ENCODE data around the gene SECISBP2L. TPM values are rescaled to one million over a fixed set of nuclear protein-coding genes. Genes with fewer than 3 reads are reported as not detected.

The SECISBP2L gene
- total and polyA plus RNA-seq, 9 of the 15 experiments (the other 6 are each of a cell fraction or from before 2014, with no cell fraction given) = 0.55 to 14.1 (median 10.4) TPM

DNA sequence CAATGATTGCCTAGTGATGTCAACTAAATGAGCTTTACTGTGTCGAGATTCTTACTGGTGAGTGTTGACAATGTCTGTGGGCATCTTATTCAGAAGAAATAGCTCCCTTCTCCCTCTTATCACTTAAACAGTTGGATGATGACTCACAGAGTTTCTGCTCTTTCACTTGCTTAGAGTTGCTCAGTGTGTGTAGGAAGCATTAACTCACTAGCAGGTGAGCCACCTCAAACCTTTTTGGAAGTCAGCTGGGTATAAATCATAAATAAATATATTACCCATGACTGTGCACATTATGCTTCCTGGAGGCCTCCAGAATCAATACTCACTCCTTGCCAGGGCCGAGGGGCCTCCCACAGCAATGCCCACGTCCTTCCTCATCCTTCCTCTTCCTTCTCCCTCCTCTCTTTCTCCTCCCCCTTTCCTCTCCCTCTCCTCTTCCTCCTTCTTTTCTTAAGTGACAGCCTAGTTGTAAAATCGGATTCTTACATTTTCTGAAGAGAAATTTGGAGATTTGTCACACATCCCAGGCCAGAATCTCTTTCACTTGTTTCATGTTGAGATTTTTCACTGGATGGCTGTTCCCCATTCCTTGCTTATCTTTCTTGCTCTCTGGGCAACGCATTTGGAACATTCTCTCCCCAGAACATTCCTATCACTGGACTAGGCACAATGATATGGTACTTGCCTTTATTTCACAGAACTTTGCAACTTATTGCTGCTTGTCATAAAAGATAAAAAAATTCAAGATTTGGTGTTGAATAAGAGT, 100.0 kb downstream of the SECISBP2L start:
- Histone ChIP-seq H3K4me1 (replicated peaks in 1 of 2; ENCODE audit: control insufficient read depth in 2 of 2, insufficient read depth in 2 of 2, low read length in 2 of 2) (no peaks in the 10 kb centered on the region), H3K9me3 (replicated peaks; ENCODE audit: control insufficient read depth, insufficient read depth, low read depth, low read length) (no peaks in the 10 kb centered on the region), H3K36me3 (ENCODE audit: control insufficient read depth, insufficient read depth, low read length) (no peaks in the 10 kb centered on the region), H3K9ac (ENCODE audit: insufficient read depth in 1 of 2, low read depth in 2 of 2, low read length in 2 of 2) (no peak overlapping the region), H3K4me2 (ENCODE audit: insufficient read depth, low read length) (no peak overlapping the region), H3K27me3 (ENCODE audit: control insufficient read depth in 2 of 2, insufficient read depth in 2 of 2, low read length in 2 of 2) (peaks cover 0 to 4% of the 10 kb centered on the region in 2 experiments; a peak in 1 of 5 replicates), H3K79me2 (ENCODE audit: control insufficient read depth, insufficient read depth, low read length) (no peaks in the 10 kb centered on the region), H3K27ac (ENCODE audit: extremely low read depth, low read depth, low read length) (no peak overlapping the region), H3K4me3 (no peak overlapping the region), H3K9me1 (ENCODE audit: control insufficient read depth, insufficient read depth, low read length) (no peaks in the 10 kb centered on the region), H2AFZ (ENCODE audit: low read depth, low read length) (no peak overlapping the region), H4K20me1 (replicated peaks; ENCODE audit: control insufficient read depth, insufficient read depth, low read length) (no peaks in the 10 kb centered on the region)
- no TSS peak for BruUV-seq (replicated peaks)
- in situ Hi-C loops (cut with MboI) (no loop called here), intact Hi-C loops (cut with micrococcal nuclease) (no loop called here)
- CTCF ChIA-PET (ENCODE audit: low intra/inter-chr PET ratio) = no interaction called here
- ATAC-seq = peak; percentile 82
- DNase-seq (ENCODE audit: extremely low read depth in 1 of 4, low spot score in 3 of 4) = peak; percentile 14 to 58 (median 27)
- peak; percentile 85 for FAIRE-seq
- WGBS (ENCODE audit: insufficient coverage, low coverage, missing lambda C conversion rate) = 0% methylated on average over 4 of the region's 5 CpGs
- POLR2A ChIA-PET = interaction anchor here (0.6 to 1.2 kb wide), 6 partner anchors 8 to 1614 kb away, joined by 3 to 4 read pairs (median 3); no protein-coding TSS in a partner anchor
- TF ChIP-seq FOXJ2 (tag; IDR thresholded peaks at IDR 0.05) = no peak
- TF ChIP-seq, protein P1, sequence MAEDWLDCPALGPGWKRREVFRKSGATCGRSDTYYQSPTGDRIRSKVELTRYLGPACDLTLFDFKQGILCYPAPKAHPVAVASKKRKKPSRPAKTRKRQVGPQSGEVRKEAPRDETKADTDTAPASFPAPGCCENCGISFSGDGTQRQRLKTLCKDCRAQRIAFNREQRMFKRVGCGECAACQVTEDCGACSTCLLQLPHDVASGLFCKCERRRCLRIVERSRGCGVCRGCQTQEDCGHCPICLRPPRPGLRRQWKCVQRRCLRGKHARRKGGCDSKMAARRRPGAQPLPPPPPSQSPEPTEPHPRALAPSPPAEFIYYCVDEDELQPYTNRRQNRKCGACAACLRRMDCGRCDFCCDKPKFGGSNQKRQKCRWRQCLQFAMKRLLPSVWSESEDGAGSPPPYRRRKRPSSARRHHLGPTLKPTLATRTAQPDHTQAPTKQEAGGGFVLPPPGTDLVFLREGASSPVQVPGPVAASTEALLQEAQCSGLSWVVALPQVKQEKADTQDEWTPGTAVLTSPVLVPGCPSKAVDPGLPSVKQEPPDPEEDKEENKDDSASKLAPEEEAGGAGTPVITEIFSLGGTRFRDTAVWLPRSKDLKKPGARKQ (CRISPR knock-in tag; IDR thresholded peaks at IDR 0.05) = no peak
- TF ChIP-seq ARID1B (IDR thresholded peaks at IDR 0.05) = peak; percentile 82
- no peak for TF ChIP-seq HEY1 (CRISPR knock-in tag; IDR thresholded peaks at IDR 0.05; ENCODE audit: borderline replicate concordance)
- no peak for TF ChIP-seq ATF7 (IDR thresholded peaks at IDR 0.05)
- no peak for TF ChIP-seq MEF2D (tag; conservative IDR thresholded peaks at IDR 0.05; ENCODE audit: low read depth)
- peak; percentile 61 for TF ChIP-seq CBFA2T2 (conservative IDR thresholded peaks at IDR 0.05)
- no peak for TF ChIP-seq ZNF324 (CRISPR knock-in tag; IDR thresholded peaks at IDR 0.05)
- TF ChIP-seq IFI16 (CRISPR knock-in tag; IDR thresholded peaks at IDR 0.05) = no peak
- TF ChIP-seq PTRF (tag; IDR thresholded peaks at IDR 0.05) = no peak
- no peak for TF ChIP-seq ZKSCAN3 (CRISPR knock-in tag; IDR thresholded peaks at IDR 0.05)
- no peak for TF ChIP-seq RFX7 (CRISPR knock-in tag; IDR thresholded peaks at IDR 0.05)
- TF ChIP-seq ZNF274 (IDR thresholded peaks at IDR 0.05; ENCODE audit: borderline replicate concordance, low read depth, low read length) = no peak
- TF ChIP-seq TFAM (CRISPR knock-in tag; conservative IDR thresholded peaks at IDR 0.05) = no peak
- TF ChIP-seq GATA2 (CRISPR knock-in tag; IDR thresholded peaks at IDR 0.05) = no peak
- TF ChIP-seq ZKSCAN1 (IDR thresholded peaks at IDR 0.05; ENCODE audit: low read depth, low read length) = no peak
- no peak for TF ChIP-seq ZNF830 (CRISPR knock-in tag; IDR thresholded peaks at IDR 0.05)
- no peak for TF ChIP-seq ZNF707 (CRISPR knock-in tag; conservative IDR thresholded peaks at IDR 0.05)
- TF ChIP-seq MAFF (IDR thresholded peaks at IDR 0.05; ENCODE audit: low read length) = no peak
- TF ChIP-seq PML (IDR thresholded peaks at IDR 0.05; ENCODE audit: low read length) = no peak
- no peak for TF ChIP-seq NELFE (IDR thresholded peaks at IDR 0.05; ENCODE audit: insufficient read depth, insufficient read length)
- TF ChIP-seq, protein P2, sequence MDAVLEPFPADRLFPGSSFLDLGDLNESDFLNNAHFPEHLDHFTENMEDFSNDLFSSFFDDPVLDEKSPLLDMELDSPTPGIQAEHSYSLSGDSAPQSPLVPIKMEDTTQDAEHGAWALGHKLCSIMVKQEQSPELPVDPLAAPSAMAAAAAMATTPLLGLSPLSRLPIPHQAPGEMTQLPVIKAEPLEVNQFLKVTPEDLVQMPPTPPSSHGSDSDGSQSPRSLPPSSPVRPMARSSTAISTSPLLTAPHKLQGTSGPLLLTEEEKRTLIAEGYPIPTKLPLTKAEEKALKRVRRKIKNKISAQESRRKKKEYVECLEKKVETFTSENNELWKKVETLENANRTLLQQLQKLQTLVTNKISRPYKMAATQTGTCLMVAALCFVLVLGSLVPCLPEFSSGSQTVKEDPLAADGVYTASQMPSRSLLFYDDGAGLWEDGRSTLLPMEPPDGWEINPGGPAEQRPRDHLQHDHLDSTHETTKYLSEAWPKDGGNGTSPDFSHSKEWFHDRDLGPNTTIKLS (IDR thresholded peaks at IDR 0.05; ENCODE audit: borderline replicate concordance, low read depth) = no peak
